CD4-positive, alpha-beta T cell treated with Interleukin-21 for 1 hour (primary cell): ENCODE results near the gene S100A9.
"Not testable (repeated sequence)": the region's sequence is repeated elsewhere in the genome, so short reads cannot be mapped to it uniquely, and the experiment has no call there.

ENCODE experiments used
- DNase-seq: peaks from one replicate; pipeline ENCODE4 v3.0.0-alpha.2; 2020

S100A9 gene

DNA sequence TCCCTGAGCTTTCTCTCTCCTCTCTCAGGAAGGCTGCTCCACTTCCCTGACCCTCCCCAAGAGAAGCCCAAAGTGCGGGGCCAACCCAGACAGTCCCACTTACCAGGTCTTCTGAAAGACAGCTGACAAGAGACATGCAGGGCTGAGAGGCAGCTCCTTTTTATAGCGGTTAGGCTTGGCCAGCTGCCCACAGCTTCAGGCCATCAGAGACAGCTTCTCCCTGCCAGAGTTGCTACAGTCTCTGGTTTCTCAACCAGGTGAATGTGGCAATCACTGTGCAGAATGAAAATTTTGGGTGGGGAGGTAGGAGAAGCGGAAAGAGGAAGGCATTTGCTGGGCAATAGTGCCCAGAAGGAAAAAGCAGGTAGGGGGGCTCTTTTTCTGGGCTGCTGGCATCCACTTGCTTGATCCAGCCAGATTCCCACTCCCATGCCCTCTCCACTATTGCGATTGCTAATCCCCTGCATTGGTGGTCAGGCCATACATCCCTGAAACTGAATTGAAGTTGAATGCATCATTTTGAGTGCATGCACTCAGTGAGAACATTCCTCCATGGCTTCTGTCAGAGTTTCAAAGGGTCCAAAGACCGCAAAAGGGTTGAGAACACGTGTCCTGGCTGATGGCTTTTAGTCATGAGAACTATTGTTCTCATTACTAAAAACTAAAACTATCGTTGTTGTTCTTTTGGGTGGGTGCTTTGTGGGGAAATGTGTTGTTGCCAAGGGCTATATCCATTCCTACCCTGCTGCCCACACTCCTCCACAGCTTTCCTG is 33.5 kb downstream of the S100A9 start, which contains the start of gene S100A8:
Gene S100A8 (minus strand): TSS at position 136 of the 773 bp plus-strand sequence. CDS start 538 bp downstream, outside the sequence.
- DNase-seq = no peak

DNA sequence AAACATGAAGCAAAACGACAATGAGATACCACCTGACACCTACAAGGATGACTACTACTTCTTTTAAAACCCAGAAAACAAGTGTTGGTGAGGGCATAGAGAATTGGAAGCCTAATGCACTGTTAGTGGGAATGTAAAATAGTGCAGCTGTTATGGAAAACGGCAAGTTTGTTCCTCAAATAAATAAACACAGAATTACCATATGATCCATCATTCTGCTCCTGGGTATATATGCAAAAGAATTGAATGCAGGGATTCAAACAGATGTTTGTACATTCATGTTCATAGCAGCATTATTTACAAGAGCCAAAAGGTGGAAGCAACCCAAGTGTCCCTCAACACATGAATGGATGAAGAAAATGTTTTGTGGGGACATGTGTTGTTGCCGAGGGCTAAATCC is 34.6 kb downstream of the S100A9 start:
- no peak for DNase-seq

DNA sequence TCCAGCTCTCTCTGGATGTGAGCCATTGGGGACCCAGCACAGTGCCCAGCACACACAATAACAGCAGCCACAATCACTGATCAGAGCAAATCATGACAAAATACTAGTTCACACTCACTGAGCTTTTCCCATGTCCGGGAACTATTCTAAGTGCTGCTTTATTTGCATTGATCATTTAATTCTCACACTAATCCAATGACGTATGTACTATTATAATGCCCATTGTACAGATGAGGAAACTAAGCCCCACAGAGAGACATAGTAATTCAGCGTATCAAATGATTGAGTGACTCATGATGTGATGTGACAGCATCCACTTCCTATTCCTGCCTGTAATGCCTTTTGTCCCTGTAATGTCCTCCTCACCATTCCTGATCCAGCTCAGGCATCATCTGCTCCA is 35.2 kb downstream of the S100A9 start:
- DNase-seq = no peak

DNA sequence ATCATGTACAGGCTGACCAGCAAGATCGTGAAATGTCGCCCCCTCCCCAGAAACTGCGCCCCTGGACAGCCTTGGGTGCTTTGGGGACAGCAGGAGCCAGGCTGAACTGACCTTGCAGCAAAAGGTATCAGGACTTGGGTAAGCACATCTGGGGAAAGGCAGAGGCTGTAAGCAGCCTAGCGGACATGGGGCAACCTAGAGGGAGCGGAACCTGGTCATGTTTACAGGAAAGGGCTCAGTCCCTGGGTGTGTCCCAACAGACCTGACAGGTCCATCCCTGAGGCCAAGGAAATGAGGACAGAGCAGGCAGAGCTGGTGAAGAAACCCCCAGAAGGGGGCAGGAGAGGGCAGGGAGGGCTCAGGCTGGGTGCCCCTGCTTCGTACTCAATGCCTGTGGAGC is 36.3 kb downstream of the S100A9 start:
- no peak for DNase-seq

DNA sequence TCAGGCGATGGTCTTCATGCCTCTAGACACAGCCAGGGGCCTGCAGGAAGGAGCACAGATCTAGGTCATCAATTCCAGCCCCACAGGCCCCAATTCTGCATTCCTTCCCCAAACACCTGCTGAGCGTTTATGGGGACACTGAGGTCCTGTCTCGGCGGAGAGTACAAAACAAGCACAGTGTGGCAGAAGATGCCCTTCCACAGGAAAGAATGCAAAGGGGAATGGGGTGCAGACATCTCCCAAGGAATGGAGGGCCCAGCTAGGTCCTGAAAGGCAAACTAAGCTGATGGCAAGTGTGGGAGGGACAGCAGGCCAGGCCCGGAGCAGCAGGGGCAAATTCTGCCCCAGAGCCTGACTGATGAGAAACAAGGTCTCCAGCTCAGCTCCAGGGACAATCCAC is 36.7 kb downstream of the S100A9 start:
- DNase-seq = no peak

DNA sequence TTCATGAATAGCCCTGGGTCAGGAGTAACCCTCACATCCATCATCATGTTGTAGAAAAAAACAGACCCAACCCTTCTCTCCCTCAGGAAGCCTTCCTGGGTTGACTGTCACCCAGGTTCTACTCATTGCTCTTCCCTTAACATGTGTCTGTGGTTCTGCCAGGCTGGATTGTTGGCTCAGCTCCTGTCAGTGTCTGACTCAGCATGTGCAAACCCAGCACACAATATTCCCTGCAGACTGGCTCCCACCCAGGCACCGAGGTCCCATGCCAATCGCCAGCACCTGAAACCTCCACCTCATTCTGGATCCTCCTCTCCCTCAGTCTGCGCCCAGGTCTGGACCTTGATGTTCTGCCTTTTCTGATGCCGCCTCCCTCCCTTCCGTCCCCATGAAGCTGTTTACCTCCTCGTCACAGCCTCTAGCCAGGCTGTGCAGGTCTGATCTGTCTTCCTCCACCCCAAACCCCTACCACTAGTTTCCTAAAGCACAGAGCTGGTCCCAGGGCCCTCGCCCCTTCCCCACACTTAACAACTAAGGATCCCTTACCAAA is 37.6 kb downstream of the S100A9 start:
- no peak for DNase-seq

DNA sequence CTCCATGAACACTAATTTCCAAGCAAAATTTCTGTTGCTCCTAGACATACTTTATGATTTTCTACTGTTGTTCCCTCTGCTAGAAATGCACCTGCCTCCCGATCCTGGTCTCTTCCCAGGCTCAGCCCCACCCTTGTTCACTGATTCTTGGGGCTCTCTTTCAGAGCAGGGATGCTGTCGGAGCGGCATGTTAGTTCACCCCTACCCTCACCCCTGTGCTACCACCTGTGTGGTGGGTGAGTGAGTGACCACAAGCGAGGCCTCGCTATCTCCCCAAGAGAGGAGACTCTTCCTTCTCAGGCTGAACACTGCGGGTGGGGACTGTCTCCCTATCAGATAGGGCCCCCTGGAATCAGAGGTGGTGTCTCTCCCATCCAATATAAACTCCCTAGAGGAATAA is 38.1 kb downstream of the S100A9 start:
- no peak for DNase-seq

DNA sequence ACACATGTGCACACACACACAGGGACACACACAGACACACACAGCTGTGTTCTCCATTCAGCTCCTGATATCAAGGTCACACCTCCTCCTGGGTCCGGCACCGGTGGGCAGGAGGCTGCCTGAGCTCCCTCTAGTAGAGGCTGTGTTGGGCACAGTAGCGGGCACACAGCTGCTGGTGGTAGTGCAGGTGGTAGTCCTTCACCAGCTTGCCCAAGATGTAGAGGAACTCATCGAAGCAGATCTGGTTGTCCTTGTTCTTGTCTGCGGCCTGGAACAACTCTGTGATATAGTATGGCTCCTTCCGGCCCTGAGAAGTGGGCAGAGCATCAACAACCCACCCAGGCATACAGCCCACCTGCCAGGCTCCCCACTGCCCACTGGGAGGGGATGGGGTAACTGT is 38.8 kb downstream of the S100A9 start:
- no peak for DNase-seq

DNA sequence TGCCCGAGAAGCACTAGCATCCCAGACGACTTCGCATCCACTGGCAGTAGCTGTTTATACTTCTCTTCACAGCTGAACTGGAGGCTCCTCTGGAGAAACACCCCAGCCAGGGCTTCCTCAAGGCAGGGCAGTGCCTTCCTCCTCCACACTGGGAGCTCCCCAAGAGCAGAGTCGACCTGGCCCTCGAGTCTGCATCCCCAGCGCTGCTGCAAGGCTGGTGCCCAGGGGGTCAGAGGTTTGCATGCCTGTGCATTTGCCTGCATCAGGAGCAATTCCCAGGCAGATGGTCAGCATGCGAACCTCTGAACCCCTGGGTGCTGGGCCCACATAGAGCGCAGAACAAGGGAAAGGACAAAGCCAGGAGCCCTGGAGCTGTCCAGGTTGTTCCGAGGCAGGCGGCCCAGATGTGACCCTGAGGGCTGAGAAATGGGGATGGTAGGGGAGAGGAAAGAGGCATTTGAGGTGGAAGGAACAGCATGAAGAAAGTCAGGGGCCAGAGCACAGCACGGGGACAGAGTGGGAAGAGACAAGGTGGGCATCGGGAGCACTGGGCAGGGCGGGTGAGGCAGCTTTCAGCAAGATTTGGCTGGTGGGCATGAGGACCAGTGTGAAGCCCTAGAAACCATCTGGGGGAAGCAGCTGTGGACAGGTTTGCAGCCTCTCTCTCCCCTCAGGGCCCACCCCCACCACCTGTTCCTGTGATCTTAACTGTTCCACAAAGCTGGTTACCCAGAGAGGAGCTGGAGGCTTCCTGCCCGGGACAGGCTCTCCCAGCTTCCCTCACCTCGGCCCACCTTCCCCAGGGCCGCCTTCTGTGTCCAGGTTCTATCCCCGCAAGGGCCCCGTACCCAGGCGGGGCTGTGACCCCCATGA is 39.6 kb downstream of the S100A9 start:
- no peak for DNase-seq

DNA sequence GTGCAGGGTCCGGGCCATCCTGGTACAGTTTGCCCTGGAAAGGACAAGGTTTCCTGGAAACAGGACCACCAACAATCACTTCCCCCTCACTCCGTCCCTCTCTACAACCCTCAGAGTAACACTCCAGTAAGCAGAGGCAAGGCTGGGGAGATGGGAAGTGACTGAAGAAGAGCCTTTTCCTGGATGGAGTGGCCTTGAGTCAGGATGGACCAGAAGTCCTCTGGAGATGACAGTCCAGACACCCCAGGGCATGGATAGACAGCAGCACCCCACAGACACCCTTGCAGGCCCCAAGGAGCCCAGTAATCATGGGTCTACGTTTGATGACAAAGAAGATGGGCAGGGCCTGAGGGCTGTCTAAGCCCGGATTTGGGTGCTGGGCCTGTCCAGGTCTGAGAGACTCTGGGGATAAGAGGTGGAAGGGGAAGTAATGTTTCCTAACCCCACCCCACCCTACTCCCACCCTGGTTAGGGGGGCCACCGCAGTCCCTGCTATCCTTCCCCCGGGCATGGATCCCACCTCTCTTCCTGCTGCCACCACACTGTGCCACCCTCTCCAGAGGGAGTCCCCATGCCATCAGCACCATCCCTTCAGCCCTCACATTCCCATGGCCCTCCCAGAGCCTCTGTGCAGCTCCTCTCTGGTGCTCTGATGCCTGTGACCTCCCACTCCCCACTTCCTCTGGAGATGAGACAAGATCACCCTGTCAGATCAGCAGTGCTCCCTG is 40.4 kb downstream of the S100A9 start:
- no peak for DNase-seq

DNA sequence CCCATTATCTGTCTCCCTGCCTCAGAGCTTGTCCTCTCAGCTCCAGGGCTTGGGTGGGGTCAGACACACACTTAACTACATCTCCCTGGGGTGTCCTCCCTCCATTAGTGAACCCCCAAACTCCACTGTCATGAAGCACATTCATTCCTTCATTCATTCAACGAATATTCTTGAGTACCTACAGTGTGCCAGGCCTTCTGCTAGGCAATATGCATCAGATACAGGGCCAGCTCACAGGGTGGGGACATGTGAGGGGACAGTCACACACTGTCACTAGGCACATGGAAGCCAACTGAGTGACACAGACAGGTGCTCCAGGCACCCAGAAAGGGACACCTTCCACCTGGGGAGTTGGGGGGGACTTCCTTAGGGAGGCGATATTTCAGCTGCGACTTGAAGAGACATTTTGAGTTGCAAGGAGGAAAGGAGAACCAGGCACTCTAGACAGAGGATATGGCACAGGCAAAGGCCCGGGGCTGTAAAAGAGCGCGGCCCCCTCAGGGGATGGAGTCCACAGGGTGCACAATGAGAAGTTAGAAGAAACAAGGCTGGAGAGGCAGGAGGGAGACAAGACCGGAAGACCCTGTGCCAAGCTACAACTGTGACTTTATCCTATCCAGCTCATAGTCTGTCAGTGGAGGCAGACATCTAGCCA is 41.9 kb downstream of the S100A9 start:
- no peak for DNase-seq

DNA sequence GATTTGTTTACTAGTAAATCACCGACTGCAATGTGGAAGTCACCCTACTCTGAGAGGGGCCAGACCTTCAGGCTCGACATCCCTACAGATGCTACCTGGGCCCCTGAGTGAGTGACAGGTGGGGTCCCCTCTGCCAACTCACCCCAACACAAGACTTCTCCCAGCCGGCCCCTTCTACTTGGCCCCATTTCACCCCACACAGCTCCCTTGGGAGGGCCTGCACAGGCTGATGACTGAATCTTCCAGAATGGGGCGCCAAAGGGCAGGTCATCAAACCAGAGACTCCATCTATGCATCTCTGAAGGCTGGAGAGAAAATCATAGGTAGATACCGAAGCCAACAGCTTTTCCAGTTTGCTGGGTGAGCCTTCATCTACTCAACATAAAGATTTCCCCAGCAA is 42.6 kb downstream of the S100A9 start:
- DNase-seq = no peak

DNA sequence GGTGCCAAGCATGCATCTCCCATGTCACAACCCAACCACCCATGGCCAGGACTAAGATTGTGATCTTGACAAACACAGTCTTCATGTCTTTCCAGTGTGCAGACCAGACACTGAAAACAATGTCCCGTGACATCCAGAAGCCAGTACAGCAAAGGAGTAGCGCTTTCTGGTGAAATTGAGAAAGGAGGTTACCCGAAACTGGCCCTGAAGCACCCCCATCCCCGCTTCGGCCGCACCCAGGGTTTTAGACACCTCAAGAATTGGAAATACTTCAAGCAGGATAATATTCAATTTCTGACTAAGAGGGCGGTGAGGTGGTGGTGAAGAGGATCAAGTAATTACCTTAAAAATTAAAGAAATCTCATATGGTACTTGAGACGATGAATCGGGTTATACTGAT is 43.8 kb downstream of the S100A9 start:
- DNase-seq = no peak

DNA sequence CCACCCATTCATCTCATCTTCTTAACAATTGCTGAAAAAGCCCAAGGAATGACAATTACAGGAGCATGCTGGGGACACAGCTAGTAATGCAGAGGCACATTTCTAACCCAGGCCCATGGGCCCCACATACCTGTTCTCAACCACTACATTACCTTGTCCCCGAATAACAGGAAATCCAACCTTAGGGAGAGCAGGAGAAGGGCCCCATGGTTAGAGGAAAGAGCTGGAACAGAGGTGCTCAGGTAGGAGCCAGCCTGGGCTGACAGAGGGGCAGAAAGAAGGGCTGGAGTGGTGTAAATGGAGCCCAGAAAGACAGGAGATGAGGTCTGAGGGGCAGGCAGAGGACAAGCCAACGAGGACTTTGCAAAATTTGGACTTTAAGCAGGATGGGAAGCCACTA is 44.6 kb downstream of the S100A9 start:
- DNase-seq = no peak

DNA sequence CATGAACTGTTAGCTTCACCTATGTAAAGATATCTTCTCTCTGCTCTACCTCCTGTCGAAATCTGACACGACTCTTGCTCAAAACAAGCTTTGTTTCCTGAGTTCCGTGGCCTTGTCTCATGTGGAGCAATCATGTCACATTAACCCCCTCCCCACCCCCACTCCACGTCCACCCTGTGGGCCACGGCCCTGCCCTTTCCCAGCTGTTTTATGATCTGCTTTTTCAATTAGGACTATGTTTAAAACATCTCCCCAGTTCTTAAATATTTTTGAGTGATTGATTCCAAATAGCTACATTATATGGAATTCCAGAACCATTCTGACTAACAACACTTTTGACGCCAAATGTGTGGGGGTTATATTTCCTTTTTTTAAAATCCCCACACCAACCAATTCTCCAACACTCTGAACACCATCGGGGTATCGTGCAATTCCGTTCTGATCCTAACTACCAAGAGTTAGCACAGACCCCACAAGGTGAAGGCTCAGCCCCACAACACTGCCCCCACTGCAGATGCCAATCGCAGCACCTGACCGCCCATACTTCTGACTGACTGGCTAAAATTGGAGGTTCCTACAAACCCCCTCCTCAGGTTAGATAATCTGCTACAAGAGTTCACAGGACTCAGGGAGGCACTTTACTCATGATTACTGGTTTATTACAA is 45.9 kb downstream of the S100A9 start:
- no peak for DNase-seq

DNA sequence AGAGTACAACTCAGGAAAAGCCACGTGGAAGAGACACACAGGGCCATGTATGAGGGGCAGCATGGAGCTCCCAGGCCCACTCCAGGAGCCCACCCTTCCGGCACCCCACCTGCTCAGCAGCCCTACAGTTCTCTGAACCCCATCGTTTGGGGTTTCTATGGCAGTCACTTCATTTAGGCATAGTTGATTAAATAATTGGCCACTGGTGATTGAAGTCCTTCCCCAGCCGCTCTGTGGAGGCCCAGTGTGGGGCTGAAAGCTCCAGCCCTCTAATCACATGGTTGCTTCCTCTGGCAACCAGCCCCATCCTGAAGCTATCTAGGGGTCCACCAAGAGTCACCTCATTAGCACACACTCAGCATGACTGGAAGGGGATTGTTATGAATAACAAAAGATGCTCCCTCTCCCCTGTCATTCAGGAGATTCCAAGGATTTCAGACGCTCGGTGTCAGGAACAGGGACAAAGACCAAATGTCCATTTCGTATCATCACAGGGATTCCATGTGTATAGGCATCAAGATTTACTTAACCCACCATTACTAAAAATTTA is 46.5 kb downstream of the S100A9 start:
- no peak for DNase-seq

DNA sequence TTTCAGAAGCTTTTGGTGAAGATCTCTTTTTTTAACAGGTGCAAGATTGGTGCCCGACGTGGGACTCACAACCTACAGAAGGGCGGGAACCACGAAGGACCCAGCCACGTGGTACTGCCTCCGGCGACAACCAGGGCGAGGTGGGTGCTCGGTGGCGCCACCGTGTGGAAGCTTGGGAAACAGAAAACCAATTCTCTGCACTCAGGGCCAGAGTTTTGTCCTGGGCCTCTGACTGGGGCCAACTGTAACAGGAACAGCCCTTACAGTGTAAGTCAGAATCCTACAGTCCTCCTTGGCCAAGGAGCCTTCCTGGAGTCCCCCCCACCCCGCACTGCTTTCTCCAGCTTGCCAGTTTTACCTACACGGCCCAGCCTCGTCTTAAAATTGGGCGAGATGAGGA is 47.1 kb downstream of the S100A9 start:
- peak; percentile 52 for DNase-seq

DNA sequence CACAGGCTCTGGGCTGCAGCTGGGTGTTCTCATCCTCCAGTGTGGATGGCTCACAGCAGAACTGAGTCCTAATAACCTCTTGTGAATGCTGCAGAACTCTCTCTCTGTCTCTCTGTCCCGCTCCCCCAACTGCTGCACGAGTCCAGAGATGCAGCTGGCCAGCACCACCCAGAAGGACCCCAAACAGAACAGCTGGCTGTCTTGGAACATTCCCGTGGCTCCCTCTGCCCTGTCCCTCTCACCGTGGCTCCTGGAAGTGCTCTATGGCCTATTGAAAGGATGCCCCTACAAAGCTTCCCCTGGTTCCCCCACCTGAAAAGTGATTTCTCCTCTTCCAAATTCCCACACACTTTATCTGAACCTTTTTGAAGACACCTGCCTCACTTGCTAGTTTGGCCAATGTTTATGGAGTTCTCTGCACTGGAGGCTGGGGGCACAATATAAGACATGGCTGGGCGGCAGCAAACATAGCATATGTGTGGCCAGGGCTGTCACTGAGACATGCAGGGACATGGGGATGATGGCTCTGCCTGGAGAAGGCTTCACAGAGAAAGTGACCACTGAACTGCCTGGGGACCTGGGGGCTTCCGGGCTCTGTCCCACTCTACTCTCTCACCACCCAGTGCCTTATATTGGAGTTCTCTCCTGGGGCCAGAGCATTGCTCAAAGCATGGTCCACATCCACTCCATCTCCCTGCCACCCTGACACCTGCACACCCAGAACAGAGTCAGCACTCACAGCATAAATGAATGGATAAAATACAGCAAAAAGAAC is 48.4 kb downstream of the S100A9 start:
- not testable (repeated sequence) for DNase-seq

DNA sequence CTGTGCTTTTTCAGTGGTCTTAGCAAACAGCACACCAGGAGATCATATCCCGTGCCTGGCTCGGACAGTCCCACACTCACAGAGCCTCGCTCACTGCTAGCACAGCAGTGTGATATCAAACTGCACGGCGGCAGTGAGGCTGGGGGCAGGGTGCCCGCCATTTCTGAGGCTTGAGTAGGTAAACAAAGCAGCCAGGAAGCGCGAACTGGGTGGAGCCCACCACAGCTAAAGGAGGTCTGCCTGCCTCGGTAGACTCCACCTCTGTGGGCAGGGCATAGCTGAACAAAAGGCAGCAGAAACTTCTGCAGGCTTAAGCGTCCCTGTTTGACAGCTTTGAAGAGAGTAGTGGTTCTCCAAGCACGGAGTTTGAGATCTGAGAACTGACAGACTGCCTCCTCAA is 49.6 kb downstream of the S100A9 start:
- not testable (repeated sequence) for DNase-seq
